Subcutaneous abdominal adipose tissue (tissue), 5 donors: ENCODE data around the gene FLG.
"Not testable (repeated sequence)": the region's sequence is repeated elsewhere in the genome, so short reads cannot be mapped to it uniquely, and the experiment has no call there.

Source experiments
- H3K27ac ChIP-seq: one replicate; pipeline ENCODE4 v1.7.0; 2013; ENCODE audit warnings: low read depth, mild to moderate bottlenecking, inconsistent platforms, low read length, moderate library complexity
- H3K27me3 ChIP-seq, 5 donors: one replicate each; pipeline ENCODE4 v1.7.0; 2013; ENCODE audit warnings: low read length in 5 of 5, inconsistent platforms in 1 of 5; ENCODE audit not compliant: control insufficient read depth in 5 of 5, insufficient read depth in 4 of 5
- H3K36me3 ChIP-seq, 5 donors: one replicate each; pipeline ENCODE4 v1.7.0; 2013; ENCODE audit warnings: low read length in 5 of 5; ENCODE audit not compliant: control insufficient read depth in 5 of 5, insufficient read depth in 5 of 5
- H3K4me1 ChIP-seq, 5 donors: one replicate each; pipeline ENCODE4 v1.7.0; 2013; ENCODE audit warnings: low read length in 5 of 5, mild to moderate bottlenecking in 3 of 5, moderate library complexity in 1 of 5; ENCODE audit not compliant: control insufficient read depth in 5 of 5, insufficient read depth in 5 of 5
- H3K4me3 ChIP-seq, 5 donors: one replicate each; pipeline ENCODE4 v1.7.0; 2013; ENCODE audit warnings: low read length in 5 of 5, low read depth in 1 of 5
- H3K9ac ChIP-seq, 5 donors: one replicate each; pipeline ENCODE4 v1.7.0; 2013; ENCODE audit warnings: low read length in 5 of 5, mild to moderate bottlenecking in 4 of 5, moderate library complexity in 3 of 5
- H3K9me3 ChIP-seq, 5 donors: one replicate each; pipeline ENCODE4 v1.7.0; 2013; ENCODE audit warnings: low read length in 5 of 5; ENCODE audit not compliant: control insufficient read depth in 5 of 5
- donor health status: healthy.
- donor health status: healthy.
- donor health status: healthy.
- donor health status: healthy.
- donor health status: healthy.

The FLG gene

DNA sequence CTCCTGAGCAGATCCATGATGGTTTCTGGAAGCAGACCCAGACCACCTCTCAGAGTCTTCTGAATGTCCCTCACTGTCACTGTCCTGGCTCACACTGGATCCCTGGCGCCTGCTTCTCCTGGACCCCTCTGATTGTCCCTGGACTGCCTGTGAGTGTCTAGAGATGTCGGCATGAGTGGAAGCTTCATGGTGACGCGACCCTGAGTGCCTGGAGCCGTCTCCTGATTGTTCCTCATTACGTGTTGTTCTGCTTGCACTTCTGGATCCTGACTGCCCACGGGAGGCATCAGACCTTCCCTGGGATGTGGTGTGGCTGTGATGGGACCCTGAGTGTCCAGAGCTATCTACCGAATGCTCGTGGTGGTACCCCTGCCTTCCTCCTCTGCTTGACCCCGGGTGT, 18.9 kb downstream of the FLG start:
- Histone ChIP-seq H3K36me3 (peaks cover 0 to 11% (median 0%) of the 10 kb centered on the region in 5 donors), H3K9me3 (peaks cover 0 to 43% (median 20%) of the 10 kb centered on the region in 5 donors)
- H3K9ac ChIP-seq, H3K27ac ChIP-seq, H3K4me3 ChIP-seq, H3K4me1 ChIP-seq, H3K27me3 ChIP-seq: not testable (repeated sequence)

DNA sequence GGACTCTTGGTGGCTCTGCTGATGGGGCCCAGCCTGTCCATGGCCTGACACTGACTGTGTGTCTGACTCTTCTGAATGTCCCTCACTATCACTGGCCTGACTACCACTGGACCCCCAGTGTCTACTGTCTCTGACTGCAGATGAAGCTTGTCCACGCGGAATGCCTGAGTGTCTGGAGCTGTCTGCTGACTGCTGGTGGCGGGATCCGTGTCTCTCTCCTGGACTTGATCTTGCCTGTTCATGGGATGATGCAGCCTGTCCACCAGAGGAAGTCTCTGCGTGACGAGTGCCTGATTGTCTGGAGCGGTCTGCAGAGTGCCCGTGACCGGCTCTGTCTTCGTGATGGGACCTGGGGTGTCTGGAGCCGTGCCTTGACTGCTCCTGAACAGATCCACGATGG, 20.3 kb downstream of the FLG start:
- H3K4me1 ChIP-seq, H3K9ac ChIP-seq, H3K27me3 ChIP-seq, H3K4me3 ChIP-seq, H3K36me3 ChIP-seq, H3K27ac ChIP-seq: not testable (repeated sequence)
- H3K9me3 ChIP-seq = peaks cover 0 to 33% (median 19%) of the 10 kb centered on the region in 5 donors

GRCh38 chr1:152303139-152303872, 21.7 kb downstream of the FLG start:
- peaks cover 0 to 22% (median 10%) of the 10 kb centered on the region in 5 donors for H3K9me3 ChIP-seq
- not testable (repeated sequence) for H3K4me1 ChIP-seq, H3K36me3 ChIP-seq, H3K27ac ChIP-seq, H3K9ac ChIP-seq, H3K27me3 ChIP-seq, H3K4me3 ChIP-seq

DNA sequence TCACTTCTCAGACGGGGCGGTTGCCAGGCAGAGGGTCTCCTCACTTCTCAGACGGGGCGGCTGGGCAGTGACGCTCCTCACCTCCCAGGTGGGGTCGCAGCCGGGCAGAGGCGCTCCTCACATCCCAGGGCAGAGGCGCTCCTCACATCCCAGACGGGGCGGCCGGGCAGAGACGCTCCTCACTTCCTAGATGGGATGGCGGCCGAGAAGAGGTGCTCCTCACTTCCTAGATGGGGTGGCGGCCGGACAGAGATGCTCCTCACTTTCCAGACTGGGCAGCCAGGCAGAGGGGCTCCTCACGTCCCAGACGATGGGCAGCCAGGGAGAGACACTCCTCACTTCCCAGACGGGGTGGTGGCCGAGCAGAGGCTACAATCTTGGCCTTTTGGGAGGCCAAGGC, 68.6 kb downstream of the FLG start:
- not testable (repeated sequence) for H3K36me3 ChIP-seq, H3K4me3 ChIP-seq, H3K4me1 ChIP-seq, H3K9me3 ChIP-seq, H3K27ac ChIP-seq, H3K9ac ChIP-seq, H3K27me3 ChIP-seq
